ENCODE data around the gene HAND2.

- TF ChIP-seq POLR2AphosphoS5 (IDR thresholded peaks at IDR 0.05; ENCODE audit: low read depth, low read length) (no peak), CTCF (IDR thresholded peaks at IDR 0.05) (no peak), SIN3A (IDR thresholded peaks at IDR 0.05; ENCODE audit: borderline replicate concordance, insufficient read depth, low read depth, low read length) (no peak)
These were observed 45.6 kb upstream of the HAND2 start for GRCh38 chr4:173575482-173576152.
